ENCODE measurements around the gene CHD6.

CHD6 gene

DNA sequence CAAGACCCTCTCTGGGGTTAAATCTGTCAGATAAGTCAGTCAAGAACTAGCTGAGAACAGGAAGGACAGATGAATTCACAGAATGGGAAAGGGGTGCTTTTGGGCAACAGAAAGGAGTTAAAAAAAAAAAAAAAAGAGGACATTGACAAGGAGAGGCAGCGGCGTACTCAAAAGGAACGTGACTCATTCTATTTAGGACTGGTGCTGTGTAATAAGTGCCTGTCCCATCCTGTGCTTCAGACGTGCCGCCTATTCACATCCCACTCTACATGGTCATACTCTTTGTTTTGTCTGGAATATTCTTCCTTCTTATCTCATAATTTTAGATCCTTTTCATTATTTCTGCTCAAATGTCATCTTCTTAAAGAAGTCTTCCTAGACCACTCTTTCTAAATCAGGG, 150.5 kb downstream of the CHD6 start:
- no peak overlapping the region for H3K27ac ChIP-seq (ENCODE audit: low read length)
- H3K4me1 ChIP-seq (ENCODE audit: control insufficient read depth, insufficient read depth, low read length): no peaks in the 10 kb centered on the region
- H3K9me3 ChIP-seq (ENCODE audit: control insufficient read depth in 2 of 2, low read length in 2 of 2): no peaks in the 10 kb centered on the region
- H3K4me3 ChIP-seq (ENCODE audit: low read length in 2 of 2): no peak overlapping the region
- no peaks in the 10 kb centered on the region for H3K27me3 ChIP-seq (ENCODE audit: control insufficient read depth in 1 of 2, insufficient read depth in 2 of 2, low read length in 2 of 2)
- H3K9ac ChIP-seq (ENCODE audit: low read length in 2 of 2): no peak overlapping the region
- peaks cover 20 to 28% of the 10 kb centered on the region in 2 donors for H3K36me3 ChIP-seq (ENCODE audit: control insufficient read depth in 2 of 2, insufficient read depth in 2 of 2, low read length in 2 of 2)

DNA sequence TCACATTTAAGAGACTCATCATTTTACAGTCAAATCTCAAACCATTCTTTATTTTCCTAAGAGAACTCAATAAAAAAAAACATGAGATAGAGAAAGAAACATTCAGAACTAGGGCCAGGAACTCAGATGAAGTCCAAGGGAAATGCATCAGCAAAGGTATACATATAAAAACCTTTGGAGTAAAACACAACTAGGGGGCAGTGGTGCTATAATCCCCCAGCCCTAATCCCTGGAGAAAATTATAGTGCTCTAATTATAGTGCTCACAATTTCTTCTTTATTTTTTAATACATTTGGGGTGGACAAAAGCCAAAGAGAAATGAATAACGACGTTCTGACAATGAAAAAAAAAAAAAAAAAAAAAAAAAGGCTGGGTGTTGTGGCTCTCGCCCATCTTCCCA, 151.0 kb downstream of the CHD6 start:
- H3K36me3 ChIP-seq (ENCODE audit: control insufficient read depth in 2 of 2, insufficient read depth in 2 of 2, low read length in 2 of 2): peaks cover 17 to 32% of the 10 kb centered on the region in 2 donors

DNA sequence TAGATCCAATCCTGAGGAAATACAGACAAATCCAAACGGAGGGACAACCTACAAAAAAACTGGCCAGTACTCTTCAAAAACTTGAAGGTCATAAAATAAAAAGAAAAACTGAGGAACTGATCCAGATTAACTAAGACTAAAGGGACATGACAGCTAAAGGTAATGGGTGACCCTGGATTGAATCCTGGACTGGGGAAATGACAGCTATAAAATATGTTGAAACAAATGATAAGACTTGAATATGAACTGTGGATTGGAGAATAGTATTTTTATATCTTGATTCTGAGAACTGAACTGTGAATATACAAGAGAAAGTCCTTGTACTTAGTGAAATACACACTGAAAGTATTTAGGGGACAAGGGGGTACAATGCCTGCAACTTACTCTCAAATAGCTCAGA, 154.6 kb downstream of the CHD6 start:
- H3K27me3 ChIP-seq (ENCODE audit: control insufficient read depth in 1 of 2, insufficient read depth in 2 of 2, low read length in 2 of 2): no peaks in the 10 kb centered on the region
- H3K27ac ChIP-seq (ENCODE audit: low read length): no peak overlapping the region
- H3K4me1 ChIP-seq (ENCODE audit: control insufficient read depth, insufficient read depth, low read length): no peaks in the 10 kb centered on the region
- H3K9ac ChIP-seq (ENCODE audit: low read length in 2 of 2): no peak overlapping the region
- H3K9me3 ChIP-seq (ENCODE audit: control insufficient read depth in 2 of 2, low read length in 2 of 2): no peaks in the 10 kb centered on the region
- H3K36me3 ChIP-seq (ENCODE audit: control insufficient read depth in 2 of 2, insufficient read depth in 2 of 2, low read length in 2 of 2): peaks cover 8 to 22% of the 10 kb centered on the region in 2 donors
- H3K4me3 ChIP-seq (ENCODE audit: low read length in 2 of 2): no peak overlapping the region

More for the DNA sequence above, 151.0 kb downstream of the CHD6 start:
- H3K4me3 ChIP-seq (ENCODE audit: low read length in 2 of 2): no peak overlapping the region
- no peak overlapping the region for H3K27ac ChIP-seq (ENCODE audit: low read length)
- H3K4me1 ChIP-seq (ENCODE audit: control insufficient read depth, insufficient read depth, low read length): no peaks in the 10 kb centered on the region
- H3K9ac ChIP-seq (ENCODE audit: low read length in 2 of 2): no peak overlapping the region
- H3K9me3 ChIP-seq (ENCODE audit: control insufficient read depth in 2 of 2, low read length in 2 of 2): no peaks in the 10 kb centered on the region
- no peaks in the 10 kb centered on the region for H3K27me3 ChIP-seq (ENCODE audit: control insufficient read depth in 1 of 2, insufficient read depth in 2 of 2, low read length in 2 of 2)

DNA sequence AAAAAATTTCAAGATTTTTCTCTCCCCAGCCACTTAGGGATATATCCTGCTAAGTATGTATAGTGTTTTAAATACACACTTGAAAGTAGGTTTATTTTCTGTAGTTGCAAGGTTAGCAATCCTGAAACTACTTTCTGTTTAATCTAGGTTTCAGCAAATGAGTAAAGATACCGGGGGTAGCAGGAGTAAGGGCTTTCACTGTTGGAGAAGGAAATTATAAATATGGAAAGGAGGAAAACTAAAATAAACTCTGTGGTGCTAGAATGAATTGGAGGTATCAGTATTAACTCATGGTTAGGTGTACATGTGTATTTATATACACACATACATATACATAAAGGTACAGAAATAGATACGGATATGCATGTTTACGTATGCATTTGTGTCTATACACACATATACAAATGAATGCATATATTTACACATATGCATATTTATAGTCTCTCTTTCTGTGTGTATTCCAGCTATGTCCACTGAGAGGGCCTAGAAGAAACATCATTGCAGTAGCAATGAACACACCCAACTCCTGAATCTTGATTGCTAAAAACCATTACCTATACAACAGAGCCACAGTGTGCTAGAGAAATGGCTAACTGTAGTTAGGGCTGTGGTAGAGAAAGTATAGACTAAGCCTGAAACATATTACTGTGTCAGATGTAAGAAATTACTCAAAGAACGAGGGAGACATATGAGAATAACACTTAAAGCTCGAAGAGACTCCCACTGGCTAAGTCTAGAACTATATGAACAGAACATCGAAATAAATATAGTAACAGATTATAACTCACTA, 155.6 kb downstream of the CHD6 start:
- no peaks in the 10 kb centered on the region for H3K4me1 ChIP-seq (ENCODE audit: control insufficient read depth, insufficient read depth, low read length)
- peaks cover 8 to 22% of the 10 kb centered on the region in 2 donors for H3K36me3 ChIP-seq (ENCODE audit: control insufficient read depth in 2 of 2, insufficient read depth in 2 of 2, low read length in 2 of 2)
- no peaks in the 10 kb centered on the region for H3K27me3 ChIP-seq (ENCODE audit: control insufficient read depth in 1 of 2, insufficient read depth in 2 of 2, low read length in 2 of 2)
- H3K4me3 ChIP-seq (ENCODE audit: low read length in 2 of 2): no peak overlapping the region
- no peak overlapping the region for H3K27ac ChIP-seq (ENCODE audit: low read length)
- no peaks in the 10 kb centered on the region for H3K9me3 ChIP-seq (ENCODE audit: control insufficient read depth in 2 of 2, low read length in 2 of 2)
- no peak overlapping the region for H3K9ac ChIP-seq (ENCODE audit: low read length in 2 of 2)

DNA sequence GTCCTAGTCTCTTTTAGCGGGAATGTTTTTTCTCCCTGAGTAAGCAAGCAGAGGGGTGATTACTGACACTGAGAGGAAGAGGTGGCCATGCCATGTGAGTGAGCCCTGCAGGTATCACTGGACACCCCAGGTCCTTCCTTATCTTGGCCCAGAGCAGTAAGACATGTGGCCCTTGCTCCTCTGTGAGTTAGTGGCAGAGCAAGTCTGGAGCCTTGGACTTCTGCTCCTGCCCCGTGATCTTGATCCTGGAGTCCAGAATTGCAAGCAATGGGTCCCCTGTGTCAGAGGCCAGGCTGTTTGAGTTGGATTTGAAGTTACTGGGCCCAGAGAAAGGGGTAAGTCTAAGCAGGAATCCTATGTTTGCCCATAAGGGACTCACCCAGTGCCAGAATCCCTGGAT, 159.4 kb downstream of the CHD6 start:
- no peaks in the 10 kb centered on the region for H3K27me3 ChIP-seq (ENCODE audit: control insufficient read depth in 1 of 2, insufficient read depth in 2 of 2, low read length in 2 of 2)
- no peak overlapping the region for H3K9ac ChIP-seq (ENCODE audit: low read length in 2 of 2)
- H3K36me3 ChIP-seq (ENCODE audit: control insufficient read depth in 2 of 2, insufficient read depth in 2 of 2, low read length in 2 of 2): peaks cover 31 to 42% of the 10 kb centered on the region in 2 donors
- no peak overlapping the region for H3K4me3 ChIP-seq (ENCODE audit: low read length in 2 of 2)
- H3K9me3 ChIP-seq (ENCODE audit: control insufficient read depth in 2 of 2, low read length in 2 of 2): no peaks in the 10 kb centered on the region
- no peak overlapping the region for H3K27ac ChIP-seq (ENCODE audit: low read length)
- no peaks in the 10 kb centered on the region for H3K4me1 ChIP-seq (ENCODE audit: control insufficient read depth, insufficient read depth, low read length)

DNA sequence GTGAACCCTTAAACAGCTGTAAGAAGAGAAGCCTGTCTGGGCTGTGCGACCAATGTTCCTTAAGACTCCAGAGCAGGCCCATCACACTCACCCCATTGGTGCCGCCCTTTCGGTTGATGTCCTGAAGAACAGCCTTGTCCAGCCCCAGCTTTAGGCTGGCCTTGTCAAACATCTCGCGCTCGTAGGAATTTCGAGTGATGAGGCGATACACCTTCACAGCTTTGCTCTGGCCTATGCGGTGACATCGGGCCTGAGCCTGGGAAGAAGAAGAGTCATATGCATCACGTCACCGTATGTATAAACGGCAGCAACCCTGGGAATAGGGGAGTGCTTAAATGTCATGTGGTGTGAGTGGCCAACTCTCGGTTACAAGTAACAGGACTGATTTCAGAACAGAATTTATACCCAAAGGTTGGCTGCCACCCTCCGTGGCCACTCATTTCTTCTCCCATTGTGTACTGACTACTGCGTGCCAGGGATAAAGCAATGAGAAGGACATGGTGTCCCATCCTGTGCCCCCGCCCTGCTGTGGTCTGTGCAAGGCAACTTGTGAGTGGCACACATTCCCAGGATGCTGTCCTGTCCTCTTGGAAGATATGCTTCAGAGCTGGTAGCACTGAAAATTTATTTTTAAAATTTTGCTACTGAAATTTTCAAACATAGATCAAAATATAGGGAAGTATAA, 160.9 kb downstream of the CHD6 start:
- Histone ChIP-seq H3K36me3 (ENCODE audit: control insufficient read depth in 2 of 2, insufficient read depth in 2 of 2, low read length in 2 of 2) (peaks cover 45 to 54% of the 10 kb centered on the region in 2 donors), H3K4me3 (ENCODE audit: low read length in 2 of 2) (no peak overlapping the region), H3K9me3 (ENCODE audit: control insufficient read depth in 2 of 2, low read length in 2 of 2) (no peaks in the 10 kb centered on the region), H3K9ac (ENCODE audit: low read length in 2 of 2) (no peak overlapping the region), H3K27me3 (ENCODE audit: control insufficient read depth in 1 of 2, insufficient read depth in 2 of 2, low read length in 2 of 2) (no peaks in the 10 kb centered on the region), H3K27ac (ENCODE audit: low read length) (no peak overlapping the region), H3K4me1 (ENCODE audit: control insufficient read depth, insufficient read depth, low read length) (no peaks in the 10 kb centered on the region)

DNA sequence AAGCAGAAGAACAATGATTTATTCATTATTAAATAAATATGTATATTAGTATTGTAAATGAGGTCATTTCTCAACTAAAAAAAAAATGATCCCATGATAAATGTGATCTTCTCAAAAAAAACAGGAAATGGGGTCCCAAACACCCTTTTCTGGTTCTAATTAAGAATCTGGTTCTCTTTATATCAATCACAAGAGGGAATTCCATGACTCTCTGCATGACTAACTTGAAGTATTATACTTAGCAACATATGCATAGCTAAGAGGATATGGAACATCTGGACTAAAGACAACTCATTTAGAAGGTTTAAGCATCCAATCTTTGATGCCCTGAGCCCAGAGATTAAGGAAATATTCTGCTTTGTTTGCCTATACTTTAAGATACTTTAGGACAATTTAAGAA, 161.8 kb downstream of the CHD6 start:
- no peak overlapping the region for H3K4me3 ChIP-seq (ENCODE audit: low read length in 2 of 2)
- no peak overlapping the region for H3K27ac ChIP-seq (ENCODE audit: low read length)
- H3K27me3 ChIP-seq (ENCODE audit: control insufficient read depth in 1 of 2, insufficient read depth in 2 of 2, low read length in 2 of 2): no peaks in the 10 kb centered on the region
- H3K9ac ChIP-seq (ENCODE audit: low read length in 2 of 2): no peak overlapping the region
- H3K36me3 ChIP-seq (ENCODE audit: control insufficient read depth in 2 of 2, insufficient read depth in 2 of 2, low read length in 2 of 2): peaks cover 52 to 59% of the 10 kb centered on the region in 2 donors
- no peaks in the 10 kb centered on the region for H3K9me3 ChIP-seq (ENCODE audit: control insufficient read depth in 2 of 2, low read length in 2 of 2)
- no peaks in the 10 kb centered on the region for H3K4me1 ChIP-seq (ENCODE audit: control insufficient read depth, insufficient read depth, low read length)

DNA sequence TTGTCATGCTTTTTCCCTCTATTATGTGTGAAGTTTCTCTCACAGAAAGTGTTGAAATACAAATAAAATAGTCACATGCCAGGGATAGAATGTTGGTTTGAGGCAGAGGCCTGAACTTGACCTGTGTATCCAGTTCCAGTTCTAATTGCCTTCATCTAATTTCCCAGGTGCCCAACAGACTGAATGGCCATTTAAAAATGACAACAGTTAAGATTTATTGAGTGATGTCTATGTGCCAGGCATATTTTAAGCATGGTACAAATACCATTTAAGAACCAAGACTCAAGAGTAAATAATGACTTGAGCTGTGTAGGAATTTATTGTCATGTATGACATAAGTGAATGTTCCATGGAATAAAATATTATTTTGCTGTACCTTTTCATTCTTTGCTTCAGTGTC, 163.9 kb downstream of the CHD6 start:
- Histone ChIP-seq H3K27me3 (ENCODE audit: control insufficient read depth in 1 of 2, insufficient read depth in 2 of 2, low read length in 2 of 2) (no peaks in the 10 kb centered on the region), H3K9ac (ENCODE audit: low read length in 2 of 2) (no peak overlapping the region), H3K9me3 (ENCODE audit: control insufficient read depth in 2 of 2, low read length in 2 of 2) (no peaks in the 10 kb centered on the region), H3K36me3 (ENCODE audit: control insufficient read depth in 2 of 2, insufficient read depth in 2 of 2, low read length in 2 of 2) (peaks cover 70 to 75% of the 10 kb centered on the region in 2 donors), H3K27ac (ENCODE audit: low read length) (no peak overlapping the region), H3K4me3 (ENCODE audit: low read length in 2 of 2) (no peak overlapping the region), H3K4me1 (ENCODE audit: control insufficient read depth, insufficient read depth, low read length) (no peaks in the 10 kb centered on the region)

DNA sequence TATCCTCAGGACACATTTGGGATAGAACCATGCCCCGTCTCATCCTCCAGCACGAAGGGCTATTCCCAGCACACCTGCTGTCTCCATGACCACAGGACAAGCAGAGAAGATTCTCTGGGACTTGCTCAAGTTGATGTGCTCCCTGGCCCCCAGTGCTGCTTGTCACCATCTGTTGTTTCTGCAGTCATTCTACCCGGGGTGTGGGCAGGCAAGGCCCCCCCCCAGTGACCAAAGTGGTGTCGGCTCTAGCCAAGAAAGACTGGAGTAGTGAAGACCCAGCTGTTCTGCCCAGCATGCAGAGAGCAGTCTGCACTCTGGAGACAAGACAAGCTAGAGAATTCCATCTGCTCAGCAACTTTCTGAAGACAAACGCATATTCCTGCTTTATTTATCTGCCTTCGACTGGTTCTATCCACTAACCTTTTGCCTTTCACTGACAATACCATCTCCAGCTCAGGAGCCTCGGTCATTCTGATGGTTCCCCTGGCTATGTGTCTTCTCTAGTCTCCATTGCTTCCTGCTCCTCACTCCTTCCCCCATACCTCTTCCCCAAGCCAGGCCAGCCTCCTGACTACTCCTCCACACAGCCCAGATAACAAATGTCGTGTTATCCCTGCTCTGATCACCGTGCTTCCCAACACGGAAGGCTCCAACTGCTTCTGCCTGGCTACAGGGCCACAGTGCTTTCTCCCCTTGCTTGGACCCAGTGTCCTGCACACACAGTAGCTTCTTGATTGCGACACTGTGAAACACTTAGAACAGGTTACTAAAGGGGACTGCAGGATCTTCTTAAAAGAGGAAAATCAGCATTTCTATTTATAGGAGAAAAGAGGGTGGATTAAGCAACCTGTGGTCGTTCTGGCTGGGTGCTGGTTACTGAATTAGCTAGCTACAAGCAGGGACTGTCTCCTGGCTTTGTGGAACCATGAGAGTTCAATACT, 164.9 kb downstream of the CHD6 start:
- H3K27ac ChIP-seq (ENCODE audit: low read length): no peak overlapping the region
- no peaks in the 10 kb centered on the region for H3K9me3 ChIP-seq (ENCODE audit: control insufficient read depth in 2 of 2, low read length in 2 of 2)
- no peaks in the 10 kb centered on the region for H3K27me3 ChIP-seq (ENCODE audit: control insufficient read depth in 1 of 2, insufficient read depth in 2 of 2, low read length in 2 of 2)
- peaks cover 75 to 78% of the 10 kb centered on the region in 2 donors for H3K36me3 ChIP-seq (ENCODE audit: control insufficient read depth in 2 of 2, insufficient read depth in 2 of 2, low read length in 2 of 2)
- no peaks in the 10 kb centered on the region for H3K4me1 ChIP-seq (ENCODE audit: control insufficient read depth, insufficient read depth, low read length)
- H3K4me3 ChIP-seq (ENCODE audit: low read length in 2 of 2): no peak overlapping the region
- no peak overlapping the region for H3K9ac ChIP-seq (ENCODE audit: low read length in 2 of 2)

DNA sequence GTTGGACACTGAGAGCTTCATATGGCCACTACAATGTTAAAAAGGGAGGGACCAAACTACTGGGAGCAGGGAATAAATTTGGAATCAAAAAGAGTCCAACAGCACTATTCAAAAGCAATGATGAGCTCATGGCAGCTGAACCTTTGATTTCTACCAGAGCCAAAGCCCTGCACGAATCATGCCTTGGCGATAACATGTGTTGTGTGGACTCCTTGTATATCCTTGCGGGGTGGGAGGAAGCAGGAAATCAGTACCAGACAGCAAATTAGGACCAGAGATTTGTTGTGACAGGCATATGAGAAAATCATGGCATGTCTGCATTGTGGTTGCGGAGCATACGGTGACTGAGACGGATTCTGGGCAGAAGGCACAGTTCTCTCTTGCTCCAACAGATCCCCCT, 166.0 kb downstream of the CHD6 start:
- H3K36me3 ChIP-seq (ENCODE audit: control insufficient read depth in 2 of 2, insufficient read depth in 2 of 2, low read length in 2 of 2): peaks cover 81 to 82% of the 10 kb centered on the region in 2 donors
- no peak overlapping the region for H3K27ac ChIP-seq (ENCODE audit: low read length)
- H3K27me3 ChIP-seq (ENCODE audit: control insufficient read depth in 1 of 2, insufficient read depth in 2 of 2, low read length in 2 of 2): no peaks in the 10 kb centered on the region
- no peak overlapping the region for H3K9ac ChIP-seq (ENCODE audit: low read length in 2 of 2)
- H3K9me3 ChIP-seq (ENCODE audit: control insufficient read depth in 2 of 2, low read length in 2 of 2): no peaks in the 10 kb centered on the region
- no peak overlapping the region for H3K4me3 ChIP-seq (ENCODE audit: low read length in 2 of 2)
- no peaks in the 10 kb centered on the region for H3K4me1 ChIP-seq (ENCODE audit: control insufficient read depth, insufficient read depth, low read length)
